Tibial nerve (tissue), 4 donors: ENCODE measurements around the gene VWF. TPM values are rescaled to one million over a fixed set of nuclear protein-coding genes. Genes with fewer than 3 reads are reported as not detected.

Experiments used
- DNase-seq, 2 donors: peaks; one replicate each; pipeline ENCODE4 v3.0.0-alpha.2; 2019; ENCODE audit warnings: low spot score in 2 of 2
- H3K27ac ChIP-seq, 4 donors: fragments of 200-600 bp; sonication (generic) in 3 of 4; one replicate each; pipeline ENCODE4 v1.5.1; 2017 to 2019; ENCODE audit warnings: mild to moderate bottlenecking in 1 of 4
- H3K27me3 ChIP-seq, 2 donors: fragments of 200-600 bp; sonication (generic) in 1 of 2; one replicate each; pipeline versions ENCODE4 v1.5.1 to v1.6.0; 2017 to 2019
- H3K36me3 ChIP-seq, 3 donors: fragments of 200-600 bp; sonication (generic); one replicate each; pipeline ENCODE4 v1.5.1; 2018 to 2019
- H3K4me1 ChIP-seq, 4 donors: fragments of 200-600 bp; sonication (generic) in 3 of 4; one replicate each; pipeline ENCODE4 v1.5.1; 2017 to 2019
- H3K4me3 ChIP-seq, 4 donors: fragments of 200-600 bp; sonication (generic) in 3 of 4; one replicate each; pipeline ENCODE4 v1.5.1; 2017 to 2019; ENCODE audit warnings: mild to moderate bottlenecking in 1 of 4, moderate library complexity in 1 of 4
- H3K9me3 ChIP-seq, 4 donors: fragments of 200-600 bp; sonication (generic) in 3 of 4; one replicate each; pipeline ENCODE4 v1.5.1; 2017 to 2019
- CTCF ChIP-seq, 5 experiments: fragments of 200-600 bp in 3 of 5; fragments of 450-650 bp in 2 of 5; sonication (generic) in 3 of 5; IDR thresholded peaks; one replicate each; pipeline ENCODE4 v1.5.1; 2016 to 2019; ENCODE audit warnings: antibody characterized with exemption in 5 of 5, mild to moderate bottlenecking in 3 of 5, moderate library complexity in 2 of 5
- EP300 ChIP-seq, 2 donors: sonication (generic); formaldehyde crosslinking; IDR thresholded peaks; one replicate each; pipeline ENCODE4 v1.6.1; 2017; ENCODE audit warnings: antibody characterized with exemption in 2 of 2, mild to moderate bottlenecking in 1 of 2
- POLR2A ChIP-seq, 2 donors: fragments of 450-650 bp; IDR thresholded peaks; one replicate each; pipeline ENCODE4 v1.6.1; 2017; ENCODE audit warnings: antibody characterized with exemption in 2 of 2, mild to moderate bottlenecking in 2 of 2, moderate library complexity in 2 of 2
- WGBS, 2 donors: methylation state at CpG; one replicate each; pipeline ENCODE4 v1.1.5; 2018; 5-methylcytosine and 5-hydroxymethylcytosine counted together
- total RNA-seq, 4 donors: library from RNA; depleted of rRNA; stranded (reverse); fragments of >200 nt; gene quantifications; one replicate each; pipeline ENCODE4 v1.1.0, GENCODE V29; 2016

The VWF gene
- total RNA-seq, 4 donors from 2014 or later = 82.7 to 311 (median 214) TPM

DNA sequence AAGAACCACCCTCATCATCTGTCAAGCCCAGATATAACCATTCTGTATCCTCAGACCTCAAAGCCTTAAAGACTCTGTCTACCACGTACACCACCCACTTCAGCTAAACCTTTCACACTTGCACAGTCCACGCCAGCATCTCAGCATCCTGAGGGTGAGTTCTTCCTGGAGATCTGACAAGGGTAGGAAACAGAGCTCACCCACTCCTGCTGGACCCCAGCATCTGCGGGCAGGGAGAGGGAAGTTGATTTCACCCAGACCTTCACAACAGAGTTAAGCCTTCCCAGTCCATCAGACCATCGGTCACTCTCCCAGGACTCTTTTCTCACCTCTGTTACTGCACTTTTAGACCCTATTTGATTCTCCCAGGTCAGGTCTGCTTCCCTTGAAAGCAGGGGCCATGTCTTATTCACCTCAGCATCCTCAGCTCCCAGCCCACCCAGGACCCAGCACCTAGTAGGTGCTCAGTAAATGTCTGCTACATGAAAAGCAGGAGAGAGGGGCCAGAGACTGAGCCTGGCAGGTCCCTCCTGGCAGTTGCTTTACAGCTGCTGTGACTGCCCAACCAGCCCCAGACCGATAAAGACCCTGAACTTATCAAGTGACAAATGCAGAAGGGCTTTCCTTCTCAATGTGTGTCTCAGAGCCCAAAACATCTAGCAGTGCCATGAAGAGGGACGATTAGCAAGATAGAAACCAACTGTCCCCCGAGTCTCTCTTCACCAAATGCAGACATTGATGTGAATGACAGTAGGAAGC lies 213.5 kb downstream of the VWF start:
- Histone ChIP-seq H3K4me1 (no peaks in the 10 kb centered on the region), H3K9me3 (peaks cover 0 to 7% (median 0%) of the 10 kb centered on the region in 4 donors), H3K27ac (no peak overlapping the region), H3K36me3 (no peaks in the 10 kb centered on the region), H3K27me3 (no peaks in the 10 kb centered on the region), H3K4me3 (no peak overlapping the region)
- DNase-seq = no peak
- no peak for TF ChIP-seq EP300 (IDR thresholded peaks at IDR 0.05)
- no peak for TF ChIP-seq POLR2A (IDR thresholded peaks at IDR 0.05)
- TF ChIP-seq CTCF (IDR thresholded peaks at IDR 0.05) = no peak
- 86 to 87% methylated on average over 7 of the region's 7 CpGs for WGBS, 2 donors

GRCh38 chr12:5909560-5909959 lies 214.9 kb downstream of the VWF start:
- Histone ChIP-seq H3K4me3 (no peak overlapping the region), H3K27ac (no peak overlapping the region), H3K9me3 (peaks cover 0 to 7% (median 0%) of the 10 kb centered on the region in 4 donors), H3K36me3 (no peaks in the 10 kb centered on the region), H3K27me3 (no peaks in the 10 kb centered on the region), H3K4me1 (no peaks in the 10 kb centered on the region)
- WGBS, 2 donors = 90 to 91% methylated on average over 4 to 5 of the region's 5 CpGs
- DNase-seq = no peak
- TF ChIP-seq CTCF (IDR thresholded peaks at IDR 0.05) (no peak), POLR2A (IDR thresholded peaks at IDR 0.05) (no peak), EP300 (IDR thresholded peaks at IDR 0.05) (no peak)

GRCh38 chr12:5908251-5908650 lies 216.2 kb downstream of the VWF start:
- Histone ChIP-seq H3K27ac (no peak overlapping the region), H3K36me3 (no peaks in the 10 kb centered on the region), H3K9me3 (peaks cover 0 to 7% (median 0%) of the 10 kb centered on the region in 4 donors), H3K4me3 (no peak overlapping the region), H3K27me3 (no peaks in the 10 kb centered on the region), H3K4me1 (no peaks in the 10 kb centered on the region)
- TF ChIP-seq CTCF (IDR thresholded peaks at IDR 0.05) (no peak), EP300 (IDR thresholded peaks at IDR 0.05) (no peak), POLR2A (IDR thresholded peaks at IDR 0.05) (no peak)
- DNase-seq = no peak
- WGBS, 2 donors = 87 to 88% methylated on average over 7 of the region's 7 CpGs

DNA sequence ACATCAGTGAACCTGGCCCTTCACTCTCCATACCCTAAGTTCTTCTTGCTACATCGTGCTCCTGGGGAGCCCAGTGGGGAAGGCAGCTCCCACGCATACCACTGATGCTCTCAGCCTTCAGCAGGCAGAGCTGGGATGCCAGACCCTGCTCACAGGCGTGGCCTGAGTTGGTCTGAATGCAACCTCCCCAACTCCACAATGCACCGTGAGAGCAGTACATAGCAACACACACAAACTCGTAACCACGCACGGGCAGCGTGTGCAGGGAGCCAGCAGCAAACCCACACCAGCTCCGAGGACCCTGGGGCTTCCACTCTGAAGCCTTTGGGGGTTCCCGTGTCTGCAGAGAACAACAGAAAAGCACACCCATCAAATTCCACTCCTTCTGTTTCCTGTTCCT lies 216.7 kb downstream of the VWF start:
- 68 to 73% methylated on average over 5 to 6 of the region's 10 CpGs for WGBS, 2 donors
- no peak for TF ChIP-seq CTCF (IDR thresholded peaks at IDR 0.05)
- TF ChIP-seq EP300 (IDR thresholded peaks at IDR 0.05) = no peak
- TF ChIP-seq POLR2A (IDR thresholded peaks at IDR 0.05) = no peak

GRCh38 chr12:5905757-5906156 lies 218.7 kb downstream of the VWF start:
- WGBS, 2 donors = 83 to 94% methylated on average over 4 of the region's 4 CpGs
- Histone ChIP-seq H3K4me3 (no peak overlapping the region), H3K27ac (no peak overlapping the region), H3K4me1 (no peaks in the 10 kb centered on the region), H3K27me3 (no peaks in the 10 kb centered on the region), H3K9me3 (peaks cover 0 to 7% (median 0%) of the 10 kb centered on the region in 4 donors), H3K36me3 (no peaks in the 10 kb centered on the region)
- DNase-seq = no peak
- TF ChIP-seq EP300 (IDR thresholded peaks at IDR 0.05) (no peak), CTCF (IDR thresholded peaks at IDR 0.05) (no peak), POLR2A (IDR thresholded peaks at IDR 0.05) (no peak)

More for the DNA sequence above, 216.7 kb downstream of the VWF start:
- no peaks in the 10 kb centered on the region for H3K27me3 ChIP-seq
- peaks cover 0 to 7% (median 0%) of the 10 kb centered on the region in 4 donors for H3K9me3 ChIP-seq
- H3K27ac ChIP-seq = no peak overlapping the region
- no peaks in the 10 kb centered on the region for H3K4me1 ChIP-seq
- no peaks in the 10 kb centered on the region for H3K36me3 ChIP-seq
- no peak for DNase-seq
- H3K4me3 ChIP-seq = no peak overlapping the region
